ENCODE measurements around the gene MAPK11. TPM values are rescaled to one million over a fixed set of nuclear protein-coding genes. Genes with fewer than 3 reads are reported as not detected.

The MAPK11 gene
- total RNA-seq, 1 donor from 2014 or later = 11.9 TPM

GRCh38 chr22:50255099-50255498 lies 15.1 kb downstream of the MAPK11 start:
- Histone ChIP-seq H3K4me3 (ENCODE audit: low read depth, low read length) (no peak overlapping the region), H3K36me3 (ENCODE audit: control insufficient read depth, insufficient read depth, low read length) (peaks cover 2% of the 10 kb centered on the region), H3K27me3 (ENCODE audit: control insufficient read depth, insufficient read depth, low read length) (no peaks in the 10 kb centered on the region)
- DNase-seq (ENCODE audit: low read depth) = no peak
- no peak for TF ChIP-seq CTCF (IDR thresholded peaks at IDR 0.05; ENCODE audit: insufficient read depth, low read length, poor library complexity, severe bottlenecking)

DNA sequence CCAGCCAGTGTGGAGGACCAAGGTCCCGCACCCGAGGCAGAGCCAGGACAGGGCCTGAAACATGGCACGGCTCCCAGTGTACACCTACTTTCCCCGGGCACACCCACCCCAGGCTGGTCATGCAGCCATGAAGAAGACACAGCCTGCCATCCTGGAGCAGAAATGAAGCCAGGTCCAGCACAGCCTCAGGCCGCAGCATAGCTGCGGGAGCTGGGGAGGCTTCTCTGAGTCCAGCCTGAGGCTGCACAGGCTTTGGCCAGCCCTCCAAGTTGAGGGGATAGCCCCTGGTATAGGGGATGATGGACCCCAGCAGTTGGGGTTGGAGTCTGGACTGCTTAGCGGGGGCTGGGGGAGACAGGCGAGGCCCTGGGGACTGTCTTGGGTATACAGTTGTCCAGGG lies 16.2 kb downstream of the MAPK11 start:
- no peak for DNase-seq (ENCODE audit: low read depth)
- Histone ChIP-seq H3K36me3 (ENCODE audit: control insufficient read depth, insufficient read depth, low read length) (peaks cover 2% of the 10 kb centered on the region), H3K27me3 (ENCODE audit: control insufficient read depth, insufficient read depth, low read length) (no peaks in the 10 kb centered on the region), H3K4me3 (ENCODE audit: low read depth, low read length) (no peak overlapping the region)
- no peak for TF ChIP-seq CTCF (IDR thresholded peaks at IDR 0.05; ENCODE audit: insufficient read depth, low read length, poor library complexity, severe bottlenecking)

DNA sequence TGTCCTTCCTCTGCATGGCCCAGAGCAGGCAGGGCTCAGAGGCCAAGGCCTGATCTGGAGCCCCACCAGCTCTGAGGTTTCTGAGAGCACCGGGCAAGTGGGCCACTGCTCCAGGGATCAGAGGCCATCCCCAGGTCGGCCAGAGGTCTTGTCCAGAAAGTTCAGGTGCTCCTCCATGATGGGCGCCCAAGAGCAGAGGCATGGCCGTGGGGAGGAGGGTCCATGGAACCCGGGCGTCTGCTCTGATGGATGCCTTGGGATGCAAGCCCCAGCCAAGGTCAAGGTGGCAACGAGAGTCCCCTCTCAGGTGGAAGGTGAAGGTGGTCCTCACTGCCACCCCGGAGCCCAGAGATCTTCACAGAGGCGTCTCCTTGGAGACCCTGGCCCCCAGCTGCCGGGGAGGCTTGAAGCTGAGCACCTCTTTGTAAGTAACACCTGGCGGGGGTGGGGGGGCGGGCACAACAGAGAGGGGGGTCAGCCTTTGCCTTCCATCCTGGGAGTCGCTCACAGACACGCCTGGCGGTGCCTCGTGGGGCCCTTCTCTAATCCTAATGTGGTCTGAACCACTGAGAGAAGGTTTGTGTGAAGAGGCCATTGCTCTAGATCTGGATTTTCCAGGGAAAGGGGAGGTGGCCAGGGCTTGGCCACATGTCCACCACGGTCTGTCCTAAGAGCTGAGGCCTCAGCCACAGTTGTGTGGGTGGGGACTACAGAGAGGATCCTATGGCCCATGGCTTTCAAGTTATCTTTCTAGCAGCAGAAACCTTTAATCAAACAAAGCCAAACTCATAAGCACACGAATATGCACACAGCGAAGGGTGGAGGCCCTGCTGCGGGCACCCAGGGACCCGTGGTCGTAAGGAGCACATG lies 16.9 kb downstream of the MAPK11 start:
- TF ChIP-seq CTCF (IDR thresholded peaks at IDR 0.05; ENCODE audit: insufficient read depth, low read length, poor library complexity, severe bottlenecking) = no peak
- Histone ChIP-seq H3K36me3 (ENCODE audit: control insufficient read depth, insufficient read depth, low read length) (peaks cover 2% of the 10 kb centered on the region), H3K27me3 (ENCODE audit: control insufficient read depth, insufficient read depth, low read length) (no peaks in the 10 kb centered on the region), H3K4me3 (ENCODE audit: low read depth, low read length) (no peak overlapping the region)
- no peak for DNase-seq (ENCODE audit: low read depth)

- Histone ChIP-seq H3K27me3 (ENCODE audit: control insufficient read depth, insufficient read depth, low read length) (no peaks in the 10 kb centered on the region), H3K4me3 (ENCODE audit: low read depth, low read length) (no peak overlapping the region), H3K36me3 (ENCODE audit: control insufficient read depth, insufficient read depth, low read length) (peaks cover 2% of the 10 kb centered on the region)
- DNase-seq (ENCODE audit: low read depth) = no peak
- peak; percentile 83 for TF ChIP-seq CTCF (IDR thresholded peaks at IDR 0.05; ENCODE audit: insufficient read depth, low read length, poor library complexity, severe bottlenecking)
Observed at GRCh38 chr22:50252082-50253045, 17.8 kb downstream of the MAPK11 start.

DNA sequence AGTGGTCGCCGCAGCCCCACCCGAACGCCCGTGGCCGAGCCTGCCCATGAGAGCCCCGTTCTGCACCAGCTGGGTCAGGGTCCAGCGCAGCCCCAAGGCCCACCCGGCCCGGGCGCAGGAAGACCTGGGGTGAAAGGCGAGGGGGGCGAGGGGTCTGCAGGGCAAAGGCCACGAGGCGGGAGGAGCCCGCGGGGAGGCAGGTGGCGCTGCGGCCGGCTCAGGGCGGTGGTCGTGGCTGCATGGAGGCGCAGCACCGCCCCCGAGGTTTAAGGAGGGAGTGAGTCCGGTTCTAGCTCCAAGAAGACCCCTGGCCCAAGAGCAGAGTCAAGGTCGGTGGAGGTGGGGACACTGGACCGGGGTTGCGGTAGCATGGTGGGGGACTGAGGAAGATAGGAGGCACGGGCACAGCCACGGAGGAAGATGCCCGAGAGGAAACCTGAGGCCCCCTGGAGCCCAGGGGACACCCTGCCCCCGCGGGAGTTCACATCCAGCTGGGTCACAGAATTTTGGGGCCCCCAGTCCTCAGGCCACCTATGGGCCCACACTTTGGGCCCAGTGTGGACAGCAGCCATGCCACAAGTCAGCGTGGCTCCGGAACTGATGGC lies 18.6 kb downstream of the MAPK11 start:
- H3K4me3 ChIP-seq (ENCODE audit: low read depth, low read length) = peak overlapping the region; percentile 47
- no peak for DNase-seq (ENCODE audit: low read depth)

More for the DNA sequence above, 18.6 kb downstream of the MAPK11 start:
- peaks cover 1% of the 10 kb centered on the region for H3K36me3 ChIP-seq (ENCODE audit: control insufficient read depth, insufficient read depth, low read length)
- no peaks in the 10 kb centered on the region for H3K27me3 ChIP-seq (ENCODE audit: control insufficient read depth, insufficient read depth, low read length)
- TF ChIP-seq CTCF (IDR thresholded peaks at IDR 0.05; ENCODE audit: insufficient read depth, low read length, poor library complexity, severe bottlenecking) = no peak
